ENCODE data around the gene ATP1A3. TPM values are rescaled to one million over a fixed set of nuclear protein-coding genes. Genes with fewer than 3 reads are reported as not detected.

The ATP1A3 gene
- total RNA-seq, 1 donor from 2014 or later = not detected

- no peaks in the 10 kb centered on the region for H3K36me3 Mint-ChIP-seq
- DNase-seq (ENCODE audit: low spot score in 2 of 2, unreplicated experiment in 2 of 2) = no peak
- H3K27me3 Mint-ChIP-seq (ENCODE audit: low read depth) = peaks cover 21% of the 10 kb centered on the region
- H3K27ac Mint-ChIP-seq = no peak overlapping the region
- H3K4me3 Mint-ChIP-seq = no peak overlapping the region
- H3K4me1 Mint-ChIP-seq = no peaks in the 10 kb centered on the region
- TF ChIP-seq, protein P1, sequence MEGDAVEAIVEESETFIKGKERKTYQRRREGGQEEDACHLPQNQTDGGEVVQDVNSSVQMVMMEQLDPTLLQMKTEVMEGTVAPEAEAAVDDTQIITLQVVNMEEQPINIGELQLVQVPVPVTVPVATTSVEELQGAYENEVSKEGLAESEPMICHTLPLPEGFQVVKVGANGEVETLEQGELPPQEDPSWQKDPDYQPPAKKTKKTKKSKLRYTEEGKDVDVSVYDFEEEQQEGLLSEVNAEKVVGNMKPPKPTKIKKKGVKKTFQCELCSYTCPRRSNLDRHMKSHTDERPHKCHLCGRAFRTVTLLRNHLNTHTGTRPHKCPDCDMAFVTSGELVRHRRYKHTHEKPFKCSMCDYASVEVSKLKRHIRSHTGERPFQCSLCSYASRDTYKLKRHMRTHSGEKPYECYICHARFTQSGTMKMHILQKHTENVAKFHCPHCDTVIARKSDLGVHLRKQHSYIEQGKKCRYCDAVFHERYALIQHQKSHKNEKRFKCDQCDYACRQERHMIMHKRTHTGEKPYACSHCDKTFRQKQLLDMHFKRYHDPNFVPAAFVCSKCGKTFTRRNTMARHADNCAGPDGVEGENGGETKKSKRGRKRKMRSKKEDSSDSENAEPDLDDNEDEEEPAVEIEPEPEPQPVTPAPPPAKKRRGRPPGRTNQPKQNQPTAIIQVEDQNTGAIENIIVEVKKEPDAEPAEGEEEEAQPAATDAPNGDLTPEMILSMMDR (IDR thresholded peaks at IDR 0.05; ENCODE audit: unreplicated experiment) = no peak
- no peaks in the 10 kb centered on the region for H3K9me3 Mint-ChIP-seq
Observed at GRCh38 chr19:41921577-41922576, 72.2 kb downstream of the ATP1A3 start.

- TF ChIP-seq, protein P1 (IDR thresholded peaks at IDR 0.05; ENCODE audit: unreplicated experiment) = no peak
- no peak overlapping the region for H3K27ac Mint-ChIP-seq
- peaks cover 21% of the 10 kb centered on the region for H3K27me3 Mint-ChIP-seq (ENCODE audit: low read depth)
- H3K9me3 Mint-ChIP-seq = no peaks in the 10 kb centered on the region
- no peak for DNase-seq (ENCODE audit: low spot score in 2 of 2, unreplicated experiment in 2 of 2)
- H3K36me3 Mint-ChIP-seq = no peaks in the 10 kb centered on the region
- H3K4me1 Mint-ChIP-seq = no peaks in the 10 kb centered on the region
- no peak overlapping the region for H3K4me3 Mint-ChIP-seq
Observed at GRCh38 chr19:41920882-41921576, 73.0 kb downstream of the ATP1A3 start.

GRCh38 chr19:41919948-41920712 lies 73.9 kb downstream of the ATP1A3 start:
- Mint-ChIP-seq H3K27ac (no peak overlapping the region), H3K27me3 (ENCODE audit: low read depth) (peaks cover 21% of the 10 kb centered on the region), H3K36me3 (no peaks in the 10 kb centered on the region), H3K9me3 (no peaks in the 10 kb centered on the region), H3K4me3 (no peak overlapping the region), H3K4me1 (no peaks in the 10 kb centered on the region)
- no peak for DNase-seq (ENCODE audit: low spot score in 2 of 2, unreplicated experiment in 2 of 2)
- TF ChIP-seq, protein P1 (IDR thresholded peaks at IDR 0.05; ENCODE audit: unreplicated experiment) = no peak

DNA sequence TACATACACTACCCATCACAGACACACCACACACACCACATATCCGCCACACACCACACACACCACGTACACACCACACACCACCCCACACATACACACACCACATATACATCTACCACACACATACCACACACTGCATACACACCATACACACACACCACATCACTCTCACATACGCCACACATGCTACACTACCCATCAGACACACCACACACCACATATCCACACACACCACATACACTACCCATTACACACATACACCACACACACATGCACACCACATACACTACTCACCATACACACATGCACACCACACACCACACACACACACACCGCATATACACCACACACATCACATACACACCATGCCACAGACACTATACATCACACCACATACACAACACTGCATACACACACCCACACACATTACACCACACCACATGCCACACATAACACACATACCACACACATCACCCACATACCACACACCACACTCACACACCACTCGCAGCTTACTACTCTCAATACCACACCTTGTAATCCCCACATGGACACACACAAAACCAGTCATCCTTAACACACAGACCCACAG lies 75.3 kb downstream of the ATP1A3 start:
- H3K9me3 Mint-ChIP-seq = no peaks in the 10 kb centered on the region
- TF ChIP-seq, protein P1 (IDR thresholded peaks at IDR 0.05; ENCODE audit: unreplicated experiment) = no peak
- no peaks in the 10 kb centered on the region for H3K4me1 Mint-ChIP-seq
- no peak overlapping the region for H3K4me3 Mint-ChIP-seq
- H3K36me3 Mint-ChIP-seq = no peaks in the 10 kb centered on the region
- peaks cover 31% of the 10 kb centered on the region for H3K27me3 Mint-ChIP-seq (ENCODE audit: low read depth)
- no peak overlapping the region for H3K27ac Mint-ChIP-seq
- no peak for DNase-seq (ENCODE audit: low spot score in 2 of 2, unreplicated experiment in 2 of 2)

- TF ChIP-seq, protein P1 (IDR thresholded peaks at IDR 0.05; ENCODE audit: unreplicated experiment) = no peak
- Mint-ChIP-seq H3K36me3 (no peaks in the 10 kb centered on the region), H3K4me1 (no peaks in the 10 kb centered on the region), H3K27me3 (ENCODE audit: low read depth) (peaks cover 33% of the 10 kb centered on the region), H3K27ac (no peak overlapping the region), H3K9me3 (no peaks in the 10 kb centered on the region), H3K4me3 (no peak overlapping the region)
- no peak for DNase-seq (ENCODE audit: low spot score in 2 of 2, unreplicated experiment in 2 of 2)
Observed at GRCh38 chr19:41918095-41918494, 75.9 kb downstream of the ATP1A3 start.

Data from mesothelial cell of epicardium (in vitro differentiated cells).